GM18499 (cell line): ENCODE results near the gene EIF5B.
"Not testable (repeated sequence)": the region's sequence is repeated elsewhere in the genome, so short reads cannot be mapped to it uniquely, and the experiment has no call there.

Source experiments
- ATAC-seq: cut with Tn5 transposase; IDR thresholded peaks from one replicate; pipeline ENCODE4 v1.9.1; 2021; ENCODE audit warnings: moderate number of reproducible peaks; ENCODE audit not compliant: insufficient read depth, unreplicated experiment

Gene EIF5B

DNA sequence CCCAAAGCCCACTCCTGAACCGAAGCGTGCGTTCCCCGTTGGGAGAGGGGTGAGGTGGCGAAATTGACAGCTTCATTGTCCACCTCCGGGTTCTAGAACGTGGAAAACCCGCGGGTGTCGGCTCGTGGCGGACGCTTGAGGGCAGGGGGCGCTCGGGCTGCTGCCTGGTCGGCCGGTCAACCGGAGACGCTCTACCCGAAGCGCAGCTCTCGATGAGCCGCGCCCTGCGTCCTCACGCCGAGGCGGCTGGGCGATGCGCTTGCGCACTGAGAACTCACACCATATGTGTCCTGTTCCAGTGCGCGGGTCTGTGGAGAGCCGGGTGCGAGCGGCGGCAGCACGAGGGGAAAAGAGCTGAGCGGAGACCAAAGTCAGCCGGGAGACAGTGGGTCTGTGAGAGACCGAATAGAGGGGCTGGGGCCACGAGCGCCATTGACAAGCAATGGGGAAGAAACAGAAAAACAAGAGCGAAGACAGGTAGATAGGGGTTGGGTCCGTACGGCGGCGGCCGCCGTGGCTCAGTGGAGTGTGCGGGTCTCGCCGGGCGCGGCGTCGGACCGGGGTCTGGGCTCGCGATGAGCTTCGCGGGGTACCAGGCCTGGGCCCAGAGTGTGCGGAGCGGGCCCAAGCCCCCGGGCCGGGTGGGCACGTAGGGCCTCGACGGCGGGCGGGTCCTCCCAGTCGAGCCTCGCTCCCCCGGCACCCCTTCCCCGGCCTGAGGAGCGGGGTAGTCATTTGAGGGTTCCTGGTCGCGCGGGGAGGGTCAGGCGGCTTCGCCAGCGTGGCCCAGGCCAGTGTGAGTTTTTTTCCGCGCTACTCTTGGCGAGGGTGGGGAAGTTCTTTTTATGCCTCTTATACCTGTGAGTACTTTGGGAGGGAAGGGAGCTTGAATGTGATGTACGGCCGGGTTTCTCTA is at the start of gene EIF5B:
EIF5B (plus strand) TSS at position 277 of the 916 bp plus-strand sequence; CDS start at position 443, 166 bp downstream.
- ATAC-seq: peak; percentile 43

DNA sequence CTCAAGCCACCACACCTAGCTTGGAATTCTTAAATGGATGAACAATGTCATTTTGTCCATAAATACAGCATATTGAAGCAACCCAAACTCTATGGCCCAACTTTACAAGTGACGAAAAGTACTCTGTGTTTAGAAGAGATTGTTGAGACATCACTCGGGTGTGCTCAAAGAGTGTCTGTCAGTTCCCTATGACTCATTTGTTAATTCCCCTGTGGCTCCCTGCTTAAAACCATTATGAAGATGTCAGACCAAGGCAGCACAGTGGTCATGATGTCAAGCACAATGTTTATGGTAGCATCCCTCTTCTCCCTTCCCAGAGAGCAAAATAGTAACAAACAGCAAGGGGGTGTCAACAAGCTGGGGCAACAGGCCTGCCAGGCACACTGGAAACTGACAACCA is 39.2 kb upstream of the EIF5B start:
- no peak for ATAC-seq

DNA sequence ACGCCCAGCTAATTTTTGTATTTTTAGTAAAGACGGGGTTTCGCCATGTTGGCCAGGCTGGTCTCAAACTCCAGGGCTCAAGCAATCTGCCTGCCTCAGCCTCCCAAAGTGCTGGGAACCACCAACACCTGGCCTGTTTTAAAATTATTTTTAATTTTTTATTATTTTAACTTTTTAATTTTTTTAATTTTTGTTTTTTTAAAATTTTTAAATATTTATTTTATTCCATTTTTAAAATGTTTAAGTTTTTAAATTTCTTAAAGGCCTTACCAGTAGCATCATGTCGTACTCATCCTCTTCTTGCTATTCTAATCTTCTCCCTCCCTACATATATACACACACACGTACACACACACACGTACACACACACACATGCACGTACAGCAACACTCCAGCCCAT is 37.6 kb upstream of the EIF5B start:
- no peak for ATAC-seq

DNA sequence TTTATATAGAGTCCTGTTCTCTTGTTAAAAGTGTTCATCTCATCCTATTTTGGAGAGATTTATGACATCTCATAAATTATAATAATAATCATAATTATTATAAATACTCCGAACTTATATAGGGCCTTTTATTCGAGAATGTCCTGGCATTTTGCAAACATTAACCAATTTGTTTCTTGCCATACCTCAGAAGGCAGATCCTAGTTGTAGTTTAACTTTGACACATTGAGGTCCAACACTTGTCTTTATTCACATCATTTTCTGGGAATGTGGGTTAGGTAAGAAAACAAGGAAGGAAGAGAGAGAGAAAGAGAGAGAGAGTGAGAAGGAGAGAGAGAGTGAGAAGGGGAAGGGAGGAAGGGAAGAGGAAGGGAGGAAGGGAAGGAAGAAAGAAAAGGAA is 36.1 kb upstream of the EIF5B start, which contains the start of gene LYG1:
LYG1 (minus strand) TSS at position 101 of the 400 bp plus-strand sequence. CDS start 5,527 bp downstream, outside the sequence.
- not testable (repeated sequence) for ATAC-seq

DNA sequence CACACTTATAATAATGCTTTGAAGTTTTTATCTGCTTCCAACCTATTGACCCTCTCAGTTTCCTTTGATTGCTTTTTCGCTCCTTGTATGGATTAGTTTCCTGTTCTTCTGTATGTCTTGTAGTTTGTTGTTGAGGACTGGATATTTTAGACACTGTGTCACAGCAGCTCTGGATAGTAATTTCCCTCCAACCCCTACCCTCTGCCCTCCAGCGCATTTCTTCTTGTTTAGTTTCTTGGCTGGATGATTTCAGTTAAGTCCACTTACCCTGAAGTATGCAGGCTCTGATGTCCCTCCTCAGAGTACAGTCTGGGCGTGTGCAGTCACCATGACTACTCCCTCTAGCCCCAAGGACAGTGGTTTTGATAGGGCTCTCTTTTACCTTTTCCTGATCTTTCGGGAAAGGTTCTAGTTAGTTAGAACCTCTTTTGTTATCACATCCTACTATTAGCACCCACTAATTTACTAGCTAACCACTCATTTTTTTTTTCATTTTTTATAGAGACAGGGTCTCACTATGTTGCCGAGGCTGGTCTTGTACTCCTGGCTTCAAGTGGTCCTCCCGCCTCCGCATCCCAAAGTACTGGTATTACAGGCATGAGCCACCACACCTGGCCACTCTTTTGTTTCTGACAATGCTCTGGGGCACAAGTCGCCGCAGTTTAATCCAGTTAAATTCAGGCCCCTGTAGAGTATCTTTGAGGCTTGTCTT is 19.9 kb upstream of the EIF5B start:
- no peak for ATAC-seq

GRCh38 chr2:99317873-99318200 is 19.4 kb upstream of the EIF5B start:
- not testable (repeated sequence) for ATAC-seq

DNA sequence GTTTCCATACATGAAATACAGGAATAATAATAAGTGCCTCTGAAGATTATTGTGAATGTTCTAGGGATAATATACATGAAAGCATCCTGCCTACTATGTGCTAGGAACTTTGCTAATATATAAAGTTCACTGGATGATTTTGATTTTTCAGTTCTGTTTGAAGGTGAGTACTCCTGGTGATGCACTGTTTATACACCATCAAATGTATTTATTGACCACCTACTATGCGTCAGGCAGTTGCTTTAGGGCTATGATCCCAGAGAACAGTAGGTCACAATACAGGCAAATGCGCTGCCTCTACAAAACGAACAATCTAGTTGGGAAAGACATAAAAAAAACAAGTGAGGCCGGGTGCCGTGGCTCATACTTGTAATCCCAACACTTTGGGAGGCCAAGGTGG is 11.8 kb upstream of the EIF5B start:
- no peak for ATAC-seq

DNA sequence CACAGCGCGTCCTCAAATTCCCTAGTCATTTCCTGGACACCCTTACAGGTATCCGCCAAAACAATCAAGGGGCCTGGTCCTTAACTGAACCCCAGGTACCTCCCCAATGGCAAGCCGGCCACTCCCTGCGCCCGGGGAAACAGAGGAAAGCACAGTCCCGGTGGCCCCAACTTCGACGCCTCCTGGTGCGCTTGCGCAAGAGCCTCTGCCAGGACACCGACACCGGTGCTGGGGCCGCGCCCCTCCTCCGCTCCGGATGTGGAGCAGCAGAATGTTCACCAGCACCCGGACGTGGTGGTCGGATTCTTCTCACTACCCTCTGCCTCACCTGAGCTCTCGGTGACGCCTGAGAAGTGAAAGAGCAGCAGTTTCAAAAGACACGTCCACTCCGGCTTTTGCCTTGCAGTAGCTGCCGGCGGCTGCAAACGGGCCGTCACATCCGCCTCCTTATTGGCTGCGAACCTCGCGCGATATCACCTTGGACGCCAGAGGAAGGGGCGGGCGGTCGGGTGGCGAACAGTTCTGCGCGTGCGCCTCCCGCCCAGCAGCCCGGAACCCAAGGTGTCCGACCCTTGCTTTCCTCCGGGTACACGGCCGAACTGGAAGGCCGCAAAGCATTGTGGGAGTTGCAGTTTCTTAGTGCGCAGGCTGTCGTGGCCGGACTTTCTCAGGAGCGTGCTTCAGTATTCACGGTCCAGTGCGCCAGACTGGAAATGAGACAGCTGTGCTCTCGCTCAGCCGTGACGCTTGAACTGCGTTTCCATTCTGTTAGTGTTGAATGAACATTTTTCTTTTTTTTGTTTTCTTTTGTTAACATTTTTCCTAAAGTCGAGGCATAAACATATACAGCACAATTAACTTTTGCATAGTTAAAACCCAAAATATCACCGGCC is 1.0 kb upstream of the EIF5B start, which contains the start of gene TXNDC9:
TXNDC9 (minus strand) TSS at position 423 of the 893 bp plus-strand sequence. CDS start 3,123 bp downstream, outside the sequence.
- peak; percentile 58 for ATAC-seq

DNA sequence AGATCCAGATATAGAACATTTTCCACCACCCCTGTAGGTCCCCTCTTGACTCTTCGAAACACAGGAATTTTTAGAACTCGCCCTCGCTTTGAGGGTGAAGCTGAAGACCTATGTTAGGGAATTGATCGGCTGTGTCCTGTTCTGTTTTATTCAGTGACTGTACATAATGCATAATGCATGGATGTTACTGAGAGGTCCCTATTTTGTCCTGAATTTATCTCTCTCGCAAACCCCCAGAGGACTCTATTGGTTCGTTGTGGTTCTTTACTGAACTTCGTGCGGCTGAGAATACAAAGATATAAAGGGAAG is 431 bp upstream of the EIF5B start:
- ATAC-seq: peak; percentile 0

- no peak for ATAC-seq
Observed at GRCh38 chr2:99338029-99338585, 918 bp downstream of the EIF5B start.

DNA sequence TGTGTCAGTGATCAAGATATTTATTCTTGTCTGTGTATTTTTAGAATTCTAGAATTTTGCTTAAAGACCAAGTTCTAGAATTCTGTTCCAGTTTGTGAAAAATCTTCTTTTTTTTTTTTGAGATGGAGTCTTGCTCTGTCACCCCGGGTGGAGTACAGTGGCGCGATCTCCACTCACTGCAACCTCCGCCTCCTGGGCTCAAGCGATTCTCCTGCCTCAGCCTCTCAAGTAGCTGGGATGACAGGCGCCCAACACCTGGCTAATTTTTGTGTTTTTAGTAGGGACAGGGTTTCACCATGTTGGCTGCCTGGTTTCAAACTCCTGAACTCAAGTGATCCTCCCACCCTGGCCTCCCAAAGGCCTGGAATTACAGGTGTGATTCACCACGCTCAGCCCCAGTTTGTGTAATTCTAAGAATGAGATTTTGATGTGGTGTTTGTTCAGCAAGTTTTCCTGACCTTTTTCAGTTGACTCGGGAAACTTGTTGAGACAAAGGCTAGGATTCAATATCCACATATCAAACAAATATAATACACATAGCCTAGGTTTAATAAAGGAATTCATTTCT is 3.6 kb downstream of the EIF5B start:
- ATAC-seq: no peak

DNA sequence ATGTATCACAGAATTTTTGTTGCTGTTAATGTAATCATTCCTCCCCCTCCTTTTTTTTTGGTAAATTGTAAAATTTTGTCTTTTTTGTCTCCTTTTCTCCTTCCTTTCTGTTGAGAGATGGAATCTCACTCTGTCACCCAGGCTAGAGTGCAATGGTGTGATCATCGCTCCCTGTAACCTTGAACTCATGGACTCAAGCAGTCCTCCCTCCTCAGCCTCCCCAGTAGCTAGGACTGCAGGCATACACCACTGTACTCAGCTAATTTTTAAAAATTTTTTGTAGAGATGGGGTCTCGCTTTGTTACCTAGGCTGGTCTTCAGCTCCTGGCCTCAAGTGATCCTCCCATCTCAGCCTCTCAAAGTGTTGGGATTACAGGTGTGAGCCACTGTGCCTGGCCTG is 5.3 kb downstream of the EIF5B start:
- no peak for ATAC-seq

DNA sequence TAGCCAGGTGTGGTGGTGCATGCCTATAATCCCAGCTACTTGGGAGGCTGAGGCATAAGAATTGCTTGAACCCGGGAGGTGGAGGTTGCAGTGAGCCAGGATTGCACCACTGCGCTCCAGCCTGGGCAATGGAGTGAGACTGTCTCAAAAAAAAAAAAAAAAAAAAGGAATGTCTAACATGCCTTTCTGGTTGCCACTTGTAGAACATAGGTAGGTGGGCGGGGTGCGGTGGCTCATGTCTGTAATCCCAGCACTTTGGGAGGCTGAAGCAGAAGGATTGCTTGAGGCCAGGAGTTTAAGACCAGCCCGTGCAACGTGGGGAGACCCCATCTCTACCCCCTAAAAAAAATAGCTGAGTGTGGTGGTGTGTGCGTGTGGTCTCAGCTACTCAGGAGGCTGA is 8.3 kb downstream of the EIF5B start:
- not testable (repeated sequence) for ATAC-seq

DNA sequence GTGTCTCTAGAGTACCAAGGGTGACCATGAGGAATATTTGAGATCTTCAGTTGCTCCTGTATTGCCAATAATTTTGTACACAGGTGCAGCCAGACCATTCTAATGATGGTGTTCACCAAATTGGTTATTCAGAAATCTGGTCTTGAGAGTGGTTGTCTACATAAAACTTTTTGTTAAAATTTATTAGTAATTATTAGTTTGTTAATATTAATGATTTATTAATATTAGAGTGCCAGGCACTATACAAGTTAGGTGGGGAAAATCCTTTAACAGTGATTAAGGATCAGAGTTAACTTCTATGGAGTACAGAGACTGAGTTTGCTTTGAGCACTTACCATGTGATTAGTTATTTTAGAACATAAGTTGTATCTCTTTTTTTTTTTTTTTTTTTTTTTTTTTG is 9.0 kb downstream of the EIF5B start:
- ATAC-seq: no peak

- no peak for ATAC-seq
Observed at GRCh38 chr2:99348173-99348572, 11.0 kb downstream of the EIF5B start.

DNA sequence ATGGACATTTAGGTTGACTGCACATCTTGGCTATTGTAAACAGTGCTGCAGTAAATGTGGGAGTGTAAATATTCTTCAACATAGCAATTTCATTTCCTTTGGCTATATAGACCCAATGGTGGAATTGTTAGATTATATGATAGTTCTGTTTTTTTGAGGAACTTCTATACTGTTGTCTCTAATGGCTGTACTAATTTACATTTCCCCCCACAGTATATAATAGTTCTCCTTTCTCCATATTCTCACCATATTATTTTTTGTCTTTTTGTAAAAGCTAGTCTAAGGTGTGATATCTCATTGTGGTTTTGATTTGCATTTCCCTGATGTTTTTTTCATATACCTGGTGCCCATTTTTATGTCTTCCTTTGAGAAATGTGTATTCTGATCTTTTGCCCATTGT is 13.0 kb downstream of the EIF5B start:
- no peak for ATAC-seq

DNA sequence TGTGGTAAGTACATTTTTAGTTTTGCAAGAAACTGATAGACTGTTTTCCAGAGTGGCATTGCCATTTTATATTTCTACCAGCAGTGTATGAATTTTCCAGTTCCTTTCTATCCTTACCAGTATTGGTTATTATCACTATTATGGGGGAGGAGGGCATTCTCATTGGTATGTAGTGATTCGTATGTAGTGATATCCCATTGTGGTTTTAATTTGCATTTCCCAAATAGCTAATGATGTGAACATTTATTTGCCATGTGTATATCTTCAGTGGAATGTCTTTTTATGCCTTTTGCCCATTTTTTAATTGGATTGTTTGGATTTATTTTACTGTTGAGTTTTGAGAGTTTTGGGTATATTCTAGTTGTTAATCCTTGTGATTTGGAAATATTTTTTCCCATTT is 16.9 kb downstream of the EIF5B start:
- no peak for ATAC-seq

GRCh38 chr2:99354825-99355224 is 17.6 kb downstream of the EIF5B start:
- ATAC-seq: not testable (repeated sequence)

GRCh38 chr2:99356853-99357252 is 19.7 kb downstream of the EIF5B start:
- ATAC-seq: no peak

DNA sequence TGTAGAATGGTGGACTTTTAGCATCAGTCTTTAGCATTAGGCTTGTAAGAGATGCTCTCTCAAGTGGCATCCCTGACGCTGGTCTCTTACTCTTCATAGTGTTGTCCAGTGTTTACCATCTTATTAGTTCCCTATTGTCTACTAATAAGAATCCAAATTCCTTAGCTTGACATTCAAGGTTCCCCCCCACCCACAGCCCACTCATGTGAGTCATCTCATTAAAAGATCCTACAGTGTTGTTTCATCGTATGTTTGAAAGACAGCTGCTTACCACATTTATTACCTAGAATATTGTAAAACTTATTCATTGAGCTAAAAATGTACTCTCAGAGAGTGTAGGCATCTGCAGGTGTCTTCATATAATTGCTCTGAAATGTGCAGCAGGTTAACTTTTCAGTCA is 28.5 kb downstream of the EIF5B start:
- ATAC-seq: no peak
